ENCODE data around the gene GAK.

GRCh38 chr4:907691-908425, 24.3 kb downstream of the GAK start:
- no peak for TF ChIP-seq EZH2 (IDR thresholded peaks at IDR 0.05)
- TF ChIP-seq EZH2phosphoT487 (IDR thresholded peaks at IDR 0.05), result no peak
- TF ChIP-seq CTCF (IDR thresholded peaks at IDR 0.05), result no peak
